ENCODE measurements around the gene RNF212.

RNF212 gene

DNA sequence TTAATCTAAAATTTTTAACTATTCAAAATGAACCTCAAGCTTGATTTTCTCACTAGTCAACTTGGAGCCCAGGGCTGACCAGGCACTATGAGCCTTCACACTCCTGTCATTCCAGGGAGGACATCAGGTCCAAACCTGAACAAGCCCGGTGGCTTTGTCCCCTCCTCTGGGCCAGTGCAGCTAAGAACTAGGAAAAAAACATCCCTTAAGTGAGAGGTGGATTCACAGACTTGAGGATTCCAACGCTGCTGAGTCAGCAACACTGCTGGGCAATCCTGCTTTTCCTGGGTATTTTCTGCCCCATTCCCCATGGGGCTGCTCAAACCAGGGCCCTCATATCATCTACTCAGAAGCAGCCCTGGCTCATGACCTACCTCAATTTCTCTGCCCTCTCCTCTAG lies 4.0 kb downstream of the RNF212 start:
- no peak overlapping the region for H3K27ac Mint-ChIP-seq
- peaks cover 4% of the 10 kb centered on the region for H3K36me3 Mint-ChIP-seq (ENCODE audit: insufficient read depth)
- no peaks in the 10 kb centered on the region for H3K9me3 Mint-ChIP-seq
- DNase-seq (no peak), ATAC-seq (replicated peaks) (no peak)
- no peak overlapping the region for H3K4me3 Mint-ChIP-seq
- peaks cover 0 to 3% of the 10 kb centered on the region in 2 donors for H3K4me1 Mint-ChIP-seq (ENCODE audit: low read depth in 2 of 2)
- peaks cover 28 to 31% of the 10 kb centered on the region in 2 donors for H3K27me3 Mint-ChIP-seq

- Mint-ChIP-seq H3K9me3 (no peaks in the 10 kb centered on the region), H3K4me3 (no peak overlapping the region), H3K4me1 (ENCODE audit: low read depth in 2 of 2) (peaks cover 0 to 3% of the 10 kb centered on the region in 2 donors), H3K27me3 (peaks cover 12 to 14% of the 10 kb centered on the region in 2 donors), H3K36me3 (ENCODE audit: insufficient read depth) (peaks cover 4% of the 10 kb centered on the region), H3K27ac (no peak overlapping the region)
- no peak for ATAC-seq (replicated peaks)
- no peak for DNase-seq
Observed at GRCh38 chr4:1105662-1106061, 7.7 kb downstream of the RNF212 start.

- peaks cover 4% of the 10 kb centered on the region for H3K36me3 Mint-ChIP-seq (ENCODE audit: insufficient read depth)
- peaks cover 0 to 3% of the 10 kb centered on the region in 2 donors for H3K4me1 Mint-ChIP-seq (ENCODE audit: low read depth in 2 of 2)
- DNase-seq (no peak), ATAC-seq (replicated peaks) (no peak)
- H3K4me3 Mint-ChIP-seq = no peak overlapping the region
- no peaks in the 10 kb centered on the region for H3K9me3 Mint-ChIP-seq
- peaks cover 8% of the 10 kb centered on the region in 2 donors for H3K27me3 Mint-ChIP-seq
- H3K27ac Mint-ChIP-seq = no peak overlapping the region
Observed at GRCh38 chr4:1105067-1105466, 8.3 kb downstream of the RNF212 start.

GRCh38 chr4:1104647-1105046 lies 8.7 kb downstream of the RNF212 start:
- peak overlapping the region in 1 of 2 donors; percentile 23 for H3K27ac Mint-ChIP-seq
- no peaks in the 10 kb centered on the region for H3K9me3 Mint-ChIP-seq
- H3K27me3 Mint-ChIP-seq = peaks cover 4% of the 10 kb centered on the region in 2 donors
- DNase-seq = no peak
- ATAC-seq (replicated peaks) = no peak
- peaks cover 4% of the 10 kb centered on the region for H3K36me3 Mint-ChIP-seq (ENCODE audit: insufficient read depth)
- no peak overlapping the region for H3K4me3 Mint-ChIP-seq
- no peaks in the 10 kb centered on the region for H3K4me1 Mint-ChIP-seq (ENCODE audit: low read depth in 2 of 2)

DNA sequence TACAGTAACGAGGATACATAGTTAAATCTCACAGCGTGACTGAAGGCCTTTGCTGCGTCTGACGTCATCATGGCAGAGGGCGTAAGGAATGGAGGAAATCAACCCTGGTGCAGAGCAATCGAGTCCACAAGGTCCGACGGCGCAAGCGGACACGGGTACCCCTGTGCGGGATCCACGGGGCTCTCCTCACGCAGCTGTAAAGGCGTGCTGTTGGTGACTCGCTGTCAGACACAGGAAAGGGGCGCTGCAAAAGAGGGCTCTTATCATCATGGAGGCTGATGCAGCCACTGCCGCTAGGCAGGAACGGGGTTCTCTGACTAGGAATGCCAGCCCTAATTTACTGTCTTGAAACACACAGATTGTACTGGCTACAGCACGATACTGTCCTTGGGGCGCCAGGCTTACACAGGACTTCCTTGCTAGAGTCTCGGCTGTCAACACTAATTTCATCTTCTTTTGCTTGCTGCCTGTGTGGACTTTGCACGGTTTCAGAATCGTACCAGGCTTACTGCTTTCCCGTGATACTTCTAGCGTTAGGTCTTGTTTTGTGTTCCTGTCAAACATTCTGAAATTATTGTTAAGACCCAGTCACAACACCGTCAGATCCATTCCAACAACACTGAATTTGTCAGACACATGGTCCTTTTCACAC lies 13.6 kb downstream of the RNF212 start:
- no peaks in the 10 kb centered on the region for H3K27me3 Mint-ChIP-seq
- H3K4me3 Mint-ChIP-seq = no peak overlapping the region
- no peaks in the 10 kb centered on the region for H3K36me3 Mint-ChIP-seq (ENCODE audit: insufficient read depth)

DNA sequence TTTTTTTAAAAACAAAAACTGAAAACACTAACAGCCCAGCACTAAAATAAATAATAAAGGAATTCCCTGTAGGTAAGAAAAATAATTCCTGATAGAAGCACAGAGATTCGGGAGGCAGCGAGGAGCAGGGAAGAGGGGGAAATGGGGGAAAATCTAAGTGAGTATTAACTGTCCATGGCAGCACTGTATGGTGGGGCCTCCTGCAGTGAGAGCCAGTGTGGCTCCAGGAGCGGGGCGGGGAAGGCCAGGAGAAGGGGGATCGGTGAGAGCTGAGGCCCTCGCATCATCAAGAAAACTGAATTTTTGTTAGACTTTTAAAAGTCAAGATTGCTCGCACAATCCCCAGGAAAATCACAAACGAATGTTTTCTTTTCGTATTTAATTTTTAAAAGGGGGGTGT lies 14.1 kb downstream of the RNF212 start:
- Mint-ChIP-seq H3K9me3 (no peaks in the 10 kb centered on the region), H3K27me3 (no peaks in the 10 kb centered on the region), H3K4me1 (ENCODE audit: low read depth in 2 of 2) (no peaks in the 10 kb centered on the region), H3K27ac (no peak overlapping the region), H3K4me3 (no peak overlapping the region), H3K36me3 (ENCODE audit: insufficient read depth) (peaks cover 3% of the 10 kb centered on the region)
- DNase-seq (no peak), ATAC-seq (replicated peaks) (no peak)

More for the DNA sequence above, 13.6 kb downstream of the RNF212 start:
- Mint-ChIP-seq H3K27ac (no peak overlapping the region), H3K4me1 (ENCODE audit: low read depth in 2 of 2) (no peaks in the 10 kb centered on the region), H3K9me3 (no peaks in the 10 kb centered on the region)
- no peak for ATAC-seq (replicated peaks)
- DNase-seq = no peak

- ATAC-seq (replicated peaks) (no peak), DNase-seq (no peak)
- H3K9me3 Mint-ChIP-seq = no peaks in the 10 kb centered on the region
- H3K36me3 Mint-ChIP-seq (ENCODE audit: insufficient read depth) = peaks cover 3% of the 10 kb centered on the region
- no peak overlapping the region for H3K27ac Mint-ChIP-seq
- H3K4me3 Mint-ChIP-seq = no peak overlapping the region
- peaks cover 0 to 6% of the 10 kb centered on the region in 2 donors for H3K27me3 Mint-ChIP-seq
- H3K4me1 Mint-ChIP-seq (ENCODE audit: low read depth in 2 of 2) = no peaks in the 10 kb centered on the region
Observed at GRCh38 chr4:1098311-1098925, 14.9 kb downstream of the RNF212 start.

GRCh38 chr4:1097553-1097952 lies 15.8 kb downstream of the RNF212 start:
- ATAC-seq (replicated peaks) (no peak), DNase-seq (no peak)
- no peak overlapping the region for H3K4me3 Mint-ChIP-seq
- no peaks in the 10 kb centered on the region for H3K4me1 Mint-ChIP-seq (ENCODE audit: low read depth in 2 of 2)
- peaks cover 3% of the 10 kb centered on the region for H3K36me3 Mint-ChIP-seq (ENCODE audit: insufficient read depth)
- H3K27ac Mint-ChIP-seq = no peak overlapping the region
- H3K9me3 Mint-ChIP-seq = no peaks in the 10 kb centered on the region
- H3K27me3 Mint-ChIP-seq = peaks cover 0 to 15% of the 10 kb centered on the region in 2 donors

- no peak overlapping the region for H3K4me3 Mint-ChIP-seq
- H3K4me1 Mint-ChIP-seq (ENCODE audit: low read depth in 2 of 2) = no peaks in the 10 kb centered on the region
- H3K27ac Mint-ChIP-seq = no peak overlapping the region
- ATAC-seq (replicated peaks) = no peak
- no peaks in the 10 kb centered on the region for H3K9me3 Mint-ChIP-seq
- H3K27me3 Mint-ChIP-seq = peaks cover 0 to 22% of the 10 kb centered on the region in 2 donors
- no peak for DNase-seq
- H3K36me3 Mint-ChIP-seq (ENCODE audit: insufficient read depth) = peaks cover 3% of the 10 kb centered on the region
Observed at GRCh38 chr4:1096841-1097240, 16.5 kb downstream of the RNF212 start.

DNA sequence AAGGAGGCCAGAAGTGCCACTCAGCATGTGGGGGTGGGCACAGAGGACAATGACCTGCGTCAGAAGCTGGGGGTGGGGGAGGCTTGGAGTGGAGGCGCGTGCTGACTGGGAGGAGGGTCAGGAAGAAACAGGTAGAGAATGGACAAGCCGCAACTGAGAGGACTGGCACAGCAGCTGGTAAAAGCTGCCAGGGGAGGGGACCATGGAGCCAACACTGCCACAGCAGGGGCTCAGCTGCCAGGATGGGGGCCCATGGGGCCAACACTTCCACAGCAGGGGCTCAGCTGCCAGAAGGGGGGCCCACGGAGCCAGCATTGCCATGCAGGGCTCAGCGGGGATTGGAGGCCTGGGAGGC lies 19.1 kb downstream of the RNF212 start:
- no peak overlapping the region for H3K27ac Mint-ChIP-seq
- DNase-seq = no peak
- peaks cover 0 to 4% of the 10 kb centered on the region in 2 donors for H3K9me3 Mint-ChIP-seq
- H3K4me3 Mint-ChIP-seq = no peak overlapping the region
- no peak for ATAC-seq (replicated peaks)
- peaks cover 0 to 22% of the 10 kb centered on the region in 2 donors for H3K27me3 Mint-ChIP-seq
- H3K36me3 Mint-ChIP-seq (ENCODE audit: insufficient read depth) = peaks cover 3% of the 10 kb centered on the region
- no peaks in the 10 kb centered on the region for H3K4me1 Mint-ChIP-seq (ENCODE audit: low read depth in 2 of 2)

DNA sequence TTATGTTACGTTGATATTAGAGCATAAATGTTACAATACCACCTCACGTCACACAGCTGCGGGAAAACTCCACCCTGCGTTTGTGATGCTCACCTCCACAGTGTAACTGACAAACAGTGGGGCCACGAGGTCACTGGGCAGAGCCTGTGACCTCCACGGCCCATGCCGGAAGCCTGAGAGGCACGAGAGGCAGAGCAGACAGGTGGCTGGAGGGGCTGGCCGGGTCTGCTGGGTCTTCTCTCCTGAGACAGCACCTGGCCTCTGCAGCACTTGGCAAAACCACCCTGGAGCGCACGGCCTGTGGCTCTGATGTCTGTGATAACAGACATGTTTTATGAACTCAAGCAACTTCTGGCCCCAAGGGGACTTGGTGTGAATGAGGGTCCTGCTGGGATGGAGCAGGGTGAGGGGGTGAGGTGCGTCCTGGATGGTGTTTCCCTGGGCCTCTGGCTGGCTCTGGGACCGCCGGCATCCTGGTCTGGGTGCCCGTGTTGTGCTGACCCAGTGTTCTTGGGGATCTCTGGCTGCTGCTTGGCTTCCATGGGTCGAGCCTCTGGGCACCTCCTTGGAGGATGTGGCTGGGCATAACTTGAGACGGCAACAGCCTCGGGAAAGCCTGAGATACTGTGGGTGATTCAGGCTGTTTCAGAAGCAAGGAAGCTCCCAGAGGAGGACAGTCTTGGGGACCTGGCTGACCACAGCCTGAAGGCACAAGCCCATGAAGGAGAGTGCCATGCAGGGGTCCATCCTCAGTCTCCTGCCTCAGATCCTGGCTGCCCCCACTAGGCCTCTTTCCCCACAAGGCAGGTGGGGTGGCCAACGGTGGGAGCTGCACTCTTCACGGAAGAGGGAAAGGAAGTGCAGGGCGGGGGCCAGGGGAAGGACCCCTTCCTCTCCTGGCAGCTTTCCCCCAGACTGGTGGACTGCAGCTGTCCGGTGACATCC lies 19.7 kb downstream of the RNF212 start:
- no peak overlapping the region for H3K27ac Mint-ChIP-seq
- DNase-seq = no peak
- H3K36me3 Mint-ChIP-seq (ENCODE audit: insufficient read depth) = peaks cover 3% of the 10 kb centered on the region
- peaks cover 0 to 22% of the 10 kb centered on the region in 2 donors for H3K27me3 Mint-ChIP-seq
- H3K9me3 Mint-ChIP-seq = peaks cover 0 to 8% of the 10 kb centered on the region in 2 donors
- H3K4me1 Mint-ChIP-seq (ENCODE audit: low read depth in 2 of 2) = no peaks in the 10 kb centered on the region
- ATAC-seq (replicated peaks) = no peak
- no peak overlapping the region for H3K4me3 Mint-ChIP-seq

- Mint-ChIP-seq H3K9me3 (peaks cover under 1 to 8% of the 10 kb centered on the region in 2 donors), H3K27ac (no peak overlapping the region), H3K4me1 (ENCODE audit: low read depth in 2 of 2) (peaks cover 0 to 2% of the 10 kb centered on the region in 2 donors), H3K36me3 (ENCODE audit: insufficient read depth) (peaks cover 3% of the 10 kb centered on the region), H3K4me3 (no peak overlapping the region), H3K27me3 (peaks cover 0 to 22% of the 10 kb centered on the region in 2 donors)
- no peak for ATAC-seq (replicated peaks)
- DNase-seq = no peak
Observed at GRCh38 chr4:1092983-1093361, 20.4 kb downstream of the RNF212 start.

- ATAC-seq (replicated peaks) = no peak
- DNase-seq = no peak
- Mint-ChIP-seq H3K4me1 (ENCODE audit: low read depth in 2 of 2) (peaks cover 0 to 9% of the 10 kb centered on the region in 2 donors), H3K4me3 (no peak overlapping the region), H3K36me3 (ENCODE audit: insufficient read depth) (peaks cover 3% of the 10 kb centered on the region), H3K9me3 (peaks cover 6 to 8% of the 10 kb centered on the region in 2 donors), H3K27ac (no peak overlapping the region), H3K27me3 (peaks cover 0 to 22% of the 10 kb centered on the region in 2 donors)
Observed at GRCh38 chr4:1092026-1092982, 21.1 kb downstream of the RNF212 start.
